KMS-11 (cell line): ENCODE data around the gene DNAJC17.

Experiments used
- H2AFZ ChIP-seq: fragments of 200-600 bp; sonication (generic); 2 replicates; pipeline ENCODE4 v1.6.1; 2016; ENCODE audit warnings: antibody characterized with exemption, mixed run types, low read depth
- H3K27ac ChIP-seq: fragments of 200-600 bp; sonication (generic); 2 replicates; pipeline ENCODE4 v1.6.1; 2016; ENCODE audit warnings: mild to moderate bottlenecking, mixed run types
- H3K27me3 ChIP-seq: fragments of 200-600 bp; sonication (generic); 2 replicates; pipeline ENCODE4 v1.6.1; 2017; ENCODE audit warnings: mild to moderate bottlenecking, low read depth, mixed run types, moderate library complexity; ENCODE audit not compliant: insufficient read depth
- H3K36me3 ChIP-seq: fragments of 200-600 bp; sonication (generic); 2 replicates; pipeline ENCODE4 v1.6.1; 2017; ENCODE audit warnings: mild to moderate bottlenecking, mixed run types; ENCODE audit not compliant: insufficient read depth
- H3K4me1 ChIP-seq: fragments of 200-600 bp; sonication (generic); 2 replicates; pipeline ENCODE4 v1.6.1; 2016; ENCODE audit warnings: mild to moderate bottlenecking, low read depth, mixed run types; ENCODE audit not compliant: poor library complexity, severe bottlenecking
- H3K4me2 ChIP-seq: fragments of 200-600 bp; sonication (generic); 2 replicates; pipeline ENCODE4 v1.7.0; 2016; ENCODE audit warnings: mild to moderate bottlenecking, mixed run types
- H3K4me3 ChIP-seq: fragments of 200-600 bp; sonication (generic); IDR thresholded peaks from 2 replicates; pipeline ENCODE4 v1.6.1; 2017; ENCODE audit warnings: low read depth, low read length, mixed read lengths; ENCODE audit not compliant: insufficient read depth
- H3K79me2 ChIP-seq: fragments of 200-600 bp; sonication (generic); 2 replicates; pipeline ENCODE4 v1.6.1; 2016; ENCODE audit warnings: low read depth, mixed run types; ENCODE audit not compliant: insufficient read depth
- H3K9ac ChIP-seq: fragments of 200-600 bp; sonication (generic); 2 replicates; pipeline ENCODE4 v1.6.1; 2016; ENCODE audit warnings: mild to moderate bottlenecking, mixed run types
- H4K20me1 ChIP-seq: fragments of 200-600 bp; sonication (generic); 2 replicates; pipeline ENCODE4 v1.6.1; 2016; ENCODE audit warnings: mild to moderate bottlenecking, mixed run types; ENCODE audit not compliant: insufficient read depth
- TF ChIP-seq, protein P1 (sequence below): fragments of 200-600 bp; sonication (generic); conservative IDR thresholded peaks from 2 replicates; pipeline ENCODE4 v1.6.1; 2017; ENCODE audit warnings: low read depth, mild to moderate bottlenecking, antibody characterized with exemption, low read length, moderate library complexity, mixed read lengths

The DNAJC17 gene

DNA sequence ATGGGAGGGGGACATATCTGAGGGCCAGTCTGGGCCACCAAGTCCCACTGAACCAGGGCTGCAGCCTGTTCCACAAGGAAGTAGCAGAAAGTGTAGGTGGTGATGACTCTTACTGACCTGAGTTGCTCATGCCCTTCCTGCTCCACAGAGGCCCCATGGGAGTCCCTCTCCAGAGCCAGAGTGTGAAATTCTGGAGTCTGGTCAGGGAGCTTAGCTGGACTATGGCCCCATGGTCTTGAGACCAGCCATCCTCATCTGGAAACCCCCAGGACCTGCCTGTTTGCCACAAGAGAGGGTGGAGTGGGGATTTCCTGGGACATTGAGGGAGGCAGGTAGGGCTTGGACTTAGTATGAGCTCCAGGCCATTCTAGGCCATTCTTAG is 39.6 kb upstream of the DNAJC17 start:
- peak overlapping the region; percentile 18; the same call in 1 of the 2 replicates for H3K4me2 ChIP-seq

GRCh38 chr15:40845511-40846284 is 38.4 kb upstream of the DNAJC17 start:
- Histone ChIP-seq H3K9ac (no peak overlapping the region), H3K4me1 (peaks cover 12% of the 10 kb centered on the region), H2AFZ (no peak overlapping the region), H4K20me1 (no peaks in the 10 kb centered on the region), H3K27ac (no peak overlapping the region), H3K27me3 (peaks cover 4% of the 10 kb centered on the region), H3K4me2 (no peak overlapping the region), H3K36me3 (no peaks in the 10 kb centered on the region), H3K79me2 (no peaks in the 10 kb centered on the region), H3K4me3 (no peak overlapping the region)
- TF ChIP-seq, protein P1, sequence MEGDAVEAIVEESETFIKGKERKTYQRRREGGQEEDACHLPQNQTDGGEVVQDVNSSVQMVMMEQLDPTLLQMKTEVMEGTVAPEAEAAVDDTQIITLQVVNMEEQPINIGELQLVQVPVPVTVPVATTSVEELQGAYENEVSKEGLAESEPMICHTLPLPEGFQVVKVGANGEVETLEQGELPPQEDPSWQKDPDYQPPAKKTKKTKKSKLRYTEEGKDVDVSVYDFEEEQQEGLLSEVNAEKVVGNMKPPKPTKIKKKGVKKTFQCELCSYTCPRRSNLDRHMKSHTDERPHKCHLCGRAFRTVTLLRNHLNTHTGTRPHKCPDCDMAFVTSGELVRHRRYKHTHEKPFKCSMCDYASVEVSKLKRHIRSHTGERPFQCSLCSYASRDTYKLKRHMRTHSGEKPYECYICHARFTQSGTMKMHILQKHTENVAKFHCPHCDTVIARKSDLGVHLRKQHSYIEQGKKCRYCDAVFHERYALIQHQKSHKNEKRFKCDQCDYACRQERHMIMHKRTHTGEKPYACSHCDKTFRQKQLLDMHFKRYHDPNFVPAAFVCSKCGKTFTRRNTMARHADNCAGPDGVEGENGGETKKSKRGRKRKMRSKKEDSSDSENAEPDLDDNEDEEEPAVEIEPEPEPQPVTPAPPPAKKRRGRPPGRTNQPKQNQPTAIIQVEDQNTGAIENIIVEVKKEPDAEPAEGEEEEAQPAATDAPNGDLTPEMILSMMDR, result no peak

More for the DNA sequence above, 39.6 kb upstream of the DNAJC17 start:
- Histone ChIP-seq H3K36me3 (no peaks in the 10 kb centered on the region), H3K27ac (no peak overlapping the region), H4K20me1 (no peaks in the 10 kb centered on the region), H3K9ac (no peak overlapping the region), H3K79me2 (no peaks in the 10 kb centered on the region), H2AFZ (no peak overlapping the region), H3K27me3 (peaks cover 4% of the 10 kb centered on the region), H3K4me1 (peaks cover 12% of the 10 kb centered on the region), H3K4me3 (no peak overlapping the region)
- TF ChIP-seq, protein P1, result no peak

GRCh38 chr15:40845036-40845435 is 37.8 kb upstream of the DNAJC17 start:
- Histone ChIP-seq H3K27ac (no peak overlapping the region), H2AFZ (no peak overlapping the region), H3K4me3 (no peak overlapping the region)

DNA sequence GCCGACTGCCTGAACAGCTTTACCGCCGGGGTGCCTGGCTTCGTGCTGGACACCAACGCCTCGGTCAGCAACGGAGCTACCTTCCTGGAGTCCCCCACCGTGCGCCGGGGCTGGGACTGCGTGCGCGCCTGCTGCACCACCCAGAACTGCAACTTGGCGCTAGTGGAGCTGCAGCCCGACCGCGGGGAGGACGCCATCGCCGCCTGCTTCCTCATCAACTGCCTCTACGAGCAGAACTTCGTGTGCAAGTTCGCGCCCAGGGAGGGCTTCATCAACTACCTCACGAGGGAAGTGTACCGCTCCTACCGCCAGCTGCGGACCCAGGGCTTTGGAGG is 37.4 kb upstream of the DNAJC17 start:
- no peaks in the 10 kb centered on the region for H3K79me2 ChIP-seq
- no peak overlapping the region for H3K4me2 ChIP-seq
- H4K20me1 ChIP-seq, result no peaks in the 10 kb centered on the region
- no peak overlapping the region for H3K27ac ChIP-seq
- H2AFZ ChIP-seq, result no peak overlapping the region
- H3K36me3 ChIP-seq, result no peaks in the 10 kb centered on the region
- H3K9ac ChIP-seq, result no peak overlapping the region
- TF ChIP-seq, protein P1, result no peak
- peaks cover 4% of the 10 kb centered on the region for H3K27me3 ChIP-seq
- no peak overlapping the region for H3K4me3 ChIP-seq
- peaks cover 12% of the 10 kb centered on the region for H3K4me1 ChIP-seq

More at GRCh38 chr15:40845036-40845435, 37.8 kb upstream of the DNAJC17 start:
- H4K20me1 ChIP-seq, result no peaks in the 10 kb centered on the region
- peaks cover 12% of the 10 kb centered on the region for H3K4me1 ChIP-seq
- H3K36me3 ChIP-seq, result no peaks in the 10 kb centered on the region
- no peak overlapping the region for H3K4me2 ChIP-seq
- no peak overlapping the region for H3K9ac ChIP-seq
- TF ChIP-seq, protein P1, result no peak
- peaks cover 4% of the 10 kb centered on the region for H3K27me3 ChIP-seq
- H3K79me2 ChIP-seq, result no peaks in the 10 kb centered on the region
